H9 (cell line): ENCODE measurements around the gene SLFN5. TPM values are rescaled to one million over a fixed set of nuclear protein-coding genes. Genes with fewer than 3 reads are reported as not detected.

Experiments used
- DNase-seq: peaks from one replicate; pipeline ENCODE4 v3.0.0-alpha.2; 2017
- H2AFZ ChIP-seq: one replicate; pipeline ENCODE4 v1.6.1; 2013; ENCODE audit warnings: mild to moderate bottlenecking, low read length, control low read depth, moderate library complexity
- H2AK5ac ChIP-seq: 2 replicates; pipeline ENCODE4 v1.6.1; 2013; ENCODE audit warnings: low read length, control low read depth, mixed read lengths; ENCODE audit not compliant: insufficient read length
- H2BK120ac ChIP-seq: one replicate; pipeline ENCODE4 v1.6.1; 2013; ENCODE audit warnings: low read depth, mild to moderate bottlenecking, low read length, control low read depth, inconsistent platforms; ENCODE audit not compliant: poor library complexity, severe bottlenecking
- H2BK12ac ChIP-seq: 2 replicates; pipeline ENCODE4 v1.6.1; 2013; ENCODE audit warnings: low read length, control low read depth, mixed read lengths, low read depth; ENCODE audit not compliant: insufficient read length
- H2BK15ac ChIP-seq: 2 replicates; pipeline ENCODE4 v1.6.1; 2013; ENCODE audit warnings: low read depth, low read length, control low read depth
- H2BK20ac ChIP-seq: one replicate; pipeline ENCODE4 v1.6.1; 2013; ENCODE audit warnings: low read depth, mild to moderate bottlenecking, low read length, control low read depth, inconsistent platforms; ENCODE audit not compliant: poor library complexity, severe bottlenecking
- H2BK5ac ChIP-seq: 2 replicates; pipeline ENCODE4 v1.6.1; 2013; ENCODE audit warnings: low read length, control low read depth, mixed read lengths; ENCODE audit not compliant: insufficient read length
- H3K14ac ChIP-seq: 2 replicates; pipeline ENCODE4 v1.6.1; 2013; ENCODE audit warnings: low read length, control low read depth; ENCODE audit not compliant: insufficient read depth
- H3K18ac ChIP-seq: 2 replicates; pipeline ENCODE4 v1.6.1; 2013; ENCODE audit warnings: low read depth, mild to moderate bottlenecking, mixed read lengths, low read length, control low read depth; ENCODE audit not compliant: insufficient read length
- H3K23ac ChIP-seq: 2 replicates; pipeline ENCODE4 v1.6.1; 2013; ENCODE audit warnings: low read length, control low read depth, mixed read lengths, low read depth; ENCODE audit not compliant: insufficient read length
- H3K23me2 ChIP-seq: 2 replicates; pipeline ENCODE4 v1.6.1; 2013; ENCODE audit warnings: low read depth, mild to moderate bottlenecking, mixed read lengths, low read length, control low read depth; ENCODE audit not compliant: insufficient read length, poor library complexity, severe bottlenecking
- H3K27ac ChIP-seq: 2 replicates; pipeline ENCODE4 v1.5.1; 2013; ENCODE audit warnings: low read length, control low read depth, mixed read lengths, low read depth; ENCODE audit not compliant: insufficient read length
- H3K27me3 ChIP-seq: 2 replicates; pipeline ENCODE4 v1.6.1; 2013; ENCODE audit warnings: low read length, control low read depth, inconsistent platforms; ENCODE audit not compliant: insufficient read depth
- H3K4ac ChIP-seq: 2 replicates; pipeline ENCODE4 v1.6.1; 2013; ENCODE audit warnings: low read depth, mild to moderate bottlenecking, control low read depth, inconsistent platforms, low read length, moderate library complexity
- H3K4me1 ChIP-seq: 2 replicates; pipeline ENCODE4 v1.6.1; 2013; ENCODE audit warnings: low read length, control low read depth, inconsistent platforms; ENCODE audit not compliant: insufficient read depth
- H3K4me2 ChIP-seq: 2 replicates; pipeline ENCODE4 v1.6.1; 2013; ENCODE audit warnings: low read length, control low read depth, mixed read lengths; ENCODE audit not compliant: insufficient read length, insufficient read depth
- H3K56ac ChIP-seq: 2 replicates; pipeline ENCODE4 v1.6.1; 2013; ENCODE audit warnings: low read depth, mild to moderate bottlenecking, mixed read lengths, low read length, control low read depth; ENCODE audit not compliant: insufficient read length
- H3K79me1 ChIP-seq: 2 replicates; pipeline ENCODE4 v1.6.1; 2013; ENCODE audit warnings: low read depth, mild to moderate bottlenecking, moderate library complexity, low read length, control low read depth, inconsistent platforms; ENCODE audit not compliant: insufficient read depth, poor library complexity, severe bottlenecking
- H3K79me2 ChIP-seq: 2 replicates; pipeline ENCODE4 v1.6.1; 2013; ENCODE audit warnings: low read length, control low read depth, inconsistent platforms; ENCODE audit not compliant: insufficient read depth
- H3K9ac ChIP-seq: 2 replicates; pipeline ENCODE4 v1.6.1; 2013; ENCODE audit warnings: low read length, control low read depth, mixed read lengths; ENCODE audit not compliant: insufficient read length; ENCODE audit errors: extremely low read depth
- H3K9me3 ChIP-seq: one replicate; pipeline ENCODE4 v1.6.1; 2013; ENCODE audit warnings: low read depth, low read length, inconsistent platforms; ENCODE audit not compliant: control insufficient read depth
- H3T11ph ChIP-seq: one replicate; pipeline ENCODE4 v1.6.1; 2013; ENCODE audit warnings: mild to moderate bottlenecking, low read length, control low read depth, inconsistent platforms
- H4K20me1 ChIP-seq: one replicate; pipeline ENCODE4 v1.6.1; 2013; ENCODE audit not compliant: control insufficient read depth, insufficient read length, insufficient read depth
- H4K5ac ChIP-seq: 2 replicates; pipeline ENCODE4 v1.6.1; 2013; ENCODE audit warnings: low read depth, mild to moderate bottlenecking, mixed read lengths, low read length, control low read depth; ENCODE audit not compliant: insufficient read length
- H4K8ac ChIP-seq: replicated peaks from 2 replicates; pipeline ENCODE4 v1.6.1; 2013; ENCODE audit warnings: low read length, control low read depth, mixed read lengths, low read depth; ENCODE audit not compliant: insufficient read length
- H4K91ac ChIP-seq: 2 replicates; pipeline ENCODE4 v1.6.1; 2013; ENCODE audit warnings: low read depth, mild to moderate bottlenecking, moderate library complexity, mixed read lengths, low read length, control low read depth; ENCODE audit not compliant: insufficient read length
- H3K27ac Mint-ChIP-seq, 3 experiments: 2 replicates in 2 of 3; 3 replicates in 1 of 3; pipeline ENCODE4 v1.8.0; 2020 to 2021; ENCODE audit warnings: mixed read lengths in 3 of 3, mild to moderate bottlenecking in 1 of 3, moderate library complexity in 1 of 3
- H3K27me3 Mint-ChIP-seq: 2 replicates; pipeline ENCODE4 v1.8.0; 2021; ENCODE audit warnings: low read depth, mild to moderate bottlenecking, moderate library complexity, mixed read lengths
- H3K36me3 Mint-ChIP-seq, 3 experiments: 2 replicates in 2 of 3; 3 replicates in 1 of 3; pipeline ENCODE4 v1.8.0; 2020 to 2021; ENCODE audit warnings: low read depth in 3 of 3, mixed read lengths in 3 of 3; ENCODE audit not compliant: insufficient read depth in 1 of 3
- H3K4me1 Mint-ChIP-seq, 2 experiments: 2 replicates each; pipeline ENCODE4 v1.8.0; 2020; ENCODE audit warnings: mixed read lengths in 2 of 2
- H3K4me3 Mint-ChIP-seq, 2 experiments: 2 replicates in 1 of 2; 3 replicates in 1 of 2; pipeline ENCODE4 v1.8.0; 2020 to 2021; ENCODE audit warnings: mild to moderate bottlenecking in 2 of 2, mixed read lengths in 2 of 2, moderate library complexity in 1 of 2
- H3K9me3 Mint-ChIP-seq, 2 experiments: 2 replicates in 1 of 2; 3 replicates in 1 of 2; pipeline ENCODE4 v1.8.0; 2020; ENCODE audit warnings: mild to moderate bottlenecking in 2 of 2, mixed read lengths in 2 of 2, moderate library complexity in 1 of 2
- CTCF ChIP-seq: fragments of 200-600 bp; sonication (generic); conservative IDR thresholded peaks from 3 replicates; pipeline ENCODE4 v1.8.0; 2021; ENCODE audit warnings: antibody characterized with exemption, mild to moderate bottlenecking
- WGBS: extraction: QIAGEN DNeasy Blood & Tissue Kit; methylation state at CpG from one replicate; pipeline ENCODE4 v1.1.7; 2013; ENCODE audit warnings: missing lambda C conversion rate, low lambda C conversion rate, mixed read lengths; ENCODE audit not compliant: insufficient read length; ENCODE audit errors: extremely low coverage; 5-methylcytosine and 5-hydroxymethylcytosine counted together
- total RNA-seq: library from RNA; stranded (reverse); gene quantifications from 2 replicates; pipeline ENCODE4 v1.2.1, GENCODE V29; 2021

SLFN5 gene
- total RNA-seq, 1 experiment from 2014 or later, result 2.9 TPM

GRCh38 chr17:35286120-35286781, 43.4 kb downstream of the SLFN5 start:
- H3K4me1 ChIP-seq, result peaks cover 2% of the 10 kb centered on the region; the same call in 1 of the 2 replicates
- H3K18ac ChIP-seq, result no peak overlapping the region
- H4K8ac ChIP-seq, result no peak overlapping the region
- Mint-ChIP-seq H3K4me1 (peaks cover 3 to 9% of the 10 kb centered on the region in 2 experiments; a peak in 3 of 4 replicates), H3K4me3 (no peak overlapping the region), H3K36me3 (no peaks in the 10 kb centered on the region), H3K9me3 (no peaks in the 10 kb centered on the region), H3K27ac (no peak overlapping the region), H3K27me3 (peaks cover 13% of the 10 kb centered on the region)
- no peak overlapping the region for H3T11ph ChIP-seq
- no peak overlapping the region for H2BK15ac ChIP-seq
- no peak overlapping the region for H4K5ac ChIP-seq
- H2AK5ac ChIP-seq, result no peak overlapping the region
- H3K9me3 ChIP-seq, result no peaks in the 10 kb centered on the region
- H3K23me2 ChIP-seq, result no peaks in the 10 kb centered on the region
- no peak overlapping the region for H3K23ac ChIP-seq
- H3K79me2 ChIP-seq, result no peaks in the 10 kb centered on the region
- H3K27ac ChIP-seq, result no peak overlapping the region
- no peak overlapping the region; the same call in 1 of the 2 replicates for H3K4ac ChIP-seq
- no peak for DNase-seq
- TF ChIP-seq CTCF, result no peak
- no peak overlapping the region for H3K14ac ChIP-seq
- H2AFZ ChIP-seq, result no peak overlapping the region
- H4K20me1 ChIP-seq, result no peaks in the 10 kb centered on the region
- no peaks in the 10 kb centered on the region for H3K27me3 ChIP-seq
- H2BK120ac ChIP-seq, result no peak overlapping the region
- H2BK5ac ChIP-seq, result no peak overlapping the region
- H4K91ac ChIP-seq, result no peak overlapping the region
- no peaks in the 10 kb centered on the region for H3K79me1 ChIP-seq
- no peak overlapping the region for H2BK12ac ChIP-seq
- WGBS, result no CpG with 5 or more reads among the region's 2 CpGs
- no peak overlapping the region for H3K56ac ChIP-seq
- no peak overlapping the region for H3K4me2 ChIP-seq
- no peak overlapping the region for H2BK20ac ChIP-seq
- no peak overlapping the region for H3K9ac ChIP-seq
